Panc1 (cell line): Measurements from ENCODE around the gene SCAF4. TPM values are rescaled to one million over a fixed set of nuclear protein-coding genes. Genes with fewer than 3 reads are reported as not detected.
A peak's percentile ranks its signal among the peaks of the same experiment; 100 is the strongest.

Experiments
- ATAC-seq: fragments of 200-7000 bp; cut with Tn5 transposase; 2 replicates; pipeline ENCODE4 v1.9.1; 2020; ENCODE audit warnings: mild to moderate bottlenecking, moderate library complexity
- BruUV-seq: library from RNA; stranded (reverse); fragments of 400-500 nt; replicated peaks from 2 replicates; lab custom pipeline; 2021; lab: Mats Ljungman, UMichigan
- CTCF ChIA-PET: fragments of 300-600 bp; sonication (Branson Sonifier 250); formaldehyde crosslinking; loops from one replicate; lab custom pipeline; 2022; ENCODE audit warnings: antibody characterized with exemption; lab: Charles Lee
- POLR2A ChIA-PET: fragments of 300-600 bp; sonication (Branson Sonifier 250); formaldehyde crosslinking; loops from one replicate; lab custom pipeline; 2022; ENCODE audit warnings: antibody characterized with exemption; lab: Charles Lee
- DNase-seq: peaks from one replicate; pipeline ENCODE4 v3.0.0-alpha.2; 2010; ENCODE audit warnings: low read depth, low spot score
- H3K27ac ChIP-seq: 2 replicates; pipeline ENCODE4 v1.5.1; 2011; ENCODE audit warnings: mild to moderate bottlenecking, low read length, inconsistent platforms
- H3K27me3 ChIP-seq: fragments of 200-500 bp; sonication (Bioruptor generic); 2 replicates; pipeline ENCODE4 v1.6.0; 2014; ENCODE audit warnings: low read length, inconsistent platforms; ENCODE audit not compliant: control insufficient read depth, insufficient read depth
- H3K36me3 ChIP-seq: fragments of 200-500 bp; sonication (Bioruptor generic); 2 replicates; pipeline ENCODE4 v1.5.1; 2014; ENCODE audit warnings: inconsistent platforms, mild to moderate bottlenecking, low read length, moderate library complexity; ENCODE audit not compliant: control insufficient read depth, insufficient read depth
- H3K4me1 ChIP-seq: 2 replicates; pipeline ENCODE4 v1.5.1; 2011; ENCODE audit warnings: inconsistent platforms, mild to moderate bottlenecking, low read length, moderate library complexity; ENCODE audit not compliant: control insufficient read depth, insufficient read depth
- H3K4me3 ChIP-seq, 2 experiments: 2 replicates each; pipeline ENCODE4 v1.5.1; 2011 to 2012; ENCODE audit warnings: low read depth in 2 of 2, low read length in 2 of 2, mild to moderate bottlenecking in 2 of 2, inconsistent platforms in 1 of 2, moderate library complexity in 1 of 2
- H3K9me3 ChIP-seq: fragments of 200-500 bp; sonication (Bioruptor generic); 2 replicates; pipeline ENCODE4 v1.5.1; 2014; ENCODE audit warnings: low read depth, mild to moderate bottlenecking, inconsistent platforms, low read length, moderate library complexity; ENCODE audit not compliant: control insufficient read depth, insufficient read depth
- POLR2AphosphoS5 ChIP-seq: IDR thresholded peaks from 2 replicates; pipeline ENCODE4 v1.6.1; 2012; ENCODE audit warnings: mild to moderate bottlenecking, low read depth, low read length, moderate library complexity
- SIN3A ChIP-seq: IDR thresholded peaks from 2 replicates; pipeline ENCODE4 v1.6.1; 2012; ENCODE audit warnings: low read depth, mild to moderate bottlenecking, low read length, moderate library complexity, borderline replicate concordance; ENCODE audit not compliant: insufficient read depth
- TCF7L2 ChIP-seq: IDR thresholded peaks from 2 replicates; pipeline ENCODE4 v1.6.1; 2011; ENCODE audit warnings: mild to moderate bottlenecking, low read depth, low read length, inconsistent platforms
- in situ Hi-C: cut with HindIII; loops from 2 replicates; pipeline ENCODE4 v1.10.0; 2016; ENCODE audit warnings: low sequenced_read_pairs, low pct_unique_long_range_greater_than_20kb
- intact Hi-C: fragments of 100-400 bp; cut with micrococcal nuclease; formaldehyde crosslinking; loops from one replicate; pipeline ENCODE4 v1.10.0; 2022; ENCODE audit not compliant: unreplicated experiment
- total RNA-seq: library from RNA; stranded (reverse); gene quantifications from one replicate; pipeline ENCODE4 v1.2.1, GENCODE V29; 2021; ENCODE audit not compliant: unreplicated experiment
- TF ChIP-seq, protein P1 (sequence below): fragments of 450-650 bp; IDR thresholded peaks from 2 replicates; pipeline ENCODE4 v1.5.1; 2017; ENCODE audit warnings: mild to moderate bottlenecking
- TF ChIP-seq, protein P2 (sequence below), 2 experiments: IDR thresholded peaks; 2 replicates each; pipeline ENCODE4 v1.6.1; 2011 to 2012; ENCODE audit warnings: low read depth in 2 of 2, control low read depth in 1 of 2, low read length in 1 of 2, mild to moderate bottlenecking in 1 of 2, moderate library complexity in 1 of 2; ENCODE audit not compliant: insufficient read depth in 1 of 2

Gene SCAF4
- total RNA-seq, 1 experiment from 2014 or later = 28.4 TPM

DNA sequence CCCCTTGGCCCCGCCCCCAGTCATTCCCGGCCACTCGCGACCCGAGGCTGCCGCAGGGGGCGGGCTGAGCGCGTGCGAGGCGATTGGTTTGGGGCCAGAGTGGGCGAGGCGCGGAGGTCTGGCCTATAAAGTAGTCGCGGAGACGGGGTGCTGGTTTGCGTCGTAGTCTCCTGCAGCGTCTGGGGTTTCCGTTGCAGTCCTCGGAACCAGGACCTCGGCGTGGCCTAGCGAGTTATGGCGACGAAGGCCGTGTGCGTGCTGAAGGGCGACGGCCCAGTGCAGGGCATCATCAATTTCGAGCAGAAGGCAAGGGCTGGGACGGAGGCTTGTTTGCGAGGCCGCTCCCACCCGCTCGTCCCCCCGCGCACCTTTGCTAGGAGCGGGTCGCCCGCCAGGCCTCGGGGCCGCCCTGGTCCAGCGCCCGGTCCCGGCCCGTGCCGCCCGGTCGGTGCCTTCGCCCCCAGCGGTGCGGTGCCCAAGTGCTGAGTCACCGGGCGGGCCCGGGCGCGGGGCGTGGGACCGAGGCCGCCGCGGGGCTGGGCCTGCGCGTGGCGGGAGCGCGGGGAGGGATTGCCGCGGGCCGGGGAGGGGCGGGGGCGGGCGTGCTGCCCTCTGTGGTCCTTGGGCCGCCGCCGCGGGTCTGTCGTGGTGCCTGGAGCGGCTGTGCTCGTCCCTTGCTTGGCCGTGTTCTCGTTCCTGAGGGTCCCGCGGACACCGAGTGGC is 72.2 kb downstream of the SCAF4 start, which contains the start of gene SOD1:
Gene SOD1, plus strand, starts transcription at position 158 of the 723 bp plus-strand sequence. Its CDS starts 77 bp downstream, at position 235.
- BruUV-seq = no TSS peak
- POLR2A ChIA-PET = no interaction called here

DNA sequence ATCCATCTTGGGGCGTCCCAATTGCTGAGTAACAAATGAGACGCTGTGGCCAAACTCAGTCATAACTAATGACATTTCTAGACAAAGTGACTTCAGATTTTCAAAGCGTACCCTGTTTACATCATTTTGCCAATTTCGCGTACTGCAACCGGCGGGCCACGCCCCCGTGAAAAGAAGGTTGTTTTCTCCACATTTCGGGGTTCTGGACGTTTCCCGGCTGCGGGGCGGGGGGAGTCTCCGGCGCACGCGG is 72.7 kb downstream of the SCAF4 start:
- ChIA-PET POLR2A (no interaction called here), CTCF (no interaction called here)
- peak; percentile 36 for DNase-seq
- intact Hi-C loops (no loop called here), in situ Hi-C loops (no loop called here)
- Histone ChIP-seq H3K36me3 (peaks cover 4% of the 10 kb centered on the region), H3K4me3 (peak overlapping the region; percentile 70 to 83), H3K27ac (peak overlapping the region; percentile 89), H3K9me3 (no peaks in the 10 kb centered on the region), H3K27me3 (no peaks in the 10 kb centered on the region), H3K4me1 (peaks cover 17% of the 10 kb centered on the region)
- BruUV-seq = no TSS peak
- TF ChIP-seq, protein P1, sequence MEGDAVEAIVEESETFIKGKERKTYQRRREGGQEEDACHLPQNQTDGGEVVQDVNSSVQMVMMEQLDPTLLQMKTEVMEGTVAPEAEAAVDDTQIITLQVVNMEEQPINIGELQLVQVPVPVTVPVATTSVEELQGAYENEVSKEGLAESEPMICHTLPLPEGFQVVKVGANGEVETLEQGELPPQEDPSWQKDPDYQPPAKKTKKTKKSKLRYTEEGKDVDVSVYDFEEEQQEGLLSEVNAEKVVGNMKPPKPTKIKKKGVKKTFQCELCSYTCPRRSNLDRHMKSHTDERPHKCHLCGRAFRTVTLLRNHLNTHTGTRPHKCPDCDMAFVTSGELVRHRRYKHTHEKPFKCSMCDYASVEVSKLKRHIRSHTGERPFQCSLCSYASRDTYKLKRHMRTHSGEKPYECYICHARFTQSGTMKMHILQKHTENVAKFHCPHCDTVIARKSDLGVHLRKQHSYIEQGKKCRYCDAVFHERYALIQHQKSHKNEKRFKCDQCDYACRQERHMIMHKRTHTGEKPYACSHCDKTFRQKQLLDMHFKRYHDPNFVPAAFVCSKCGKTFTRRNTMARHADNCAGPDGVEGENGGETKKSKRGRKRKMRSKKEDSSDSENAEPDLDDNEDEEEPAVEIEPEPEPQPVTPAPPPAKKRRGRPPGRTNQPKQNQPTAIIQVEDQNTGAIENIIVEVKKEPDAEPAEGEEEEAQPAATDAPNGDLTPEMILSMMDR = no peak
- TF ChIP-seq, protein P2, sequence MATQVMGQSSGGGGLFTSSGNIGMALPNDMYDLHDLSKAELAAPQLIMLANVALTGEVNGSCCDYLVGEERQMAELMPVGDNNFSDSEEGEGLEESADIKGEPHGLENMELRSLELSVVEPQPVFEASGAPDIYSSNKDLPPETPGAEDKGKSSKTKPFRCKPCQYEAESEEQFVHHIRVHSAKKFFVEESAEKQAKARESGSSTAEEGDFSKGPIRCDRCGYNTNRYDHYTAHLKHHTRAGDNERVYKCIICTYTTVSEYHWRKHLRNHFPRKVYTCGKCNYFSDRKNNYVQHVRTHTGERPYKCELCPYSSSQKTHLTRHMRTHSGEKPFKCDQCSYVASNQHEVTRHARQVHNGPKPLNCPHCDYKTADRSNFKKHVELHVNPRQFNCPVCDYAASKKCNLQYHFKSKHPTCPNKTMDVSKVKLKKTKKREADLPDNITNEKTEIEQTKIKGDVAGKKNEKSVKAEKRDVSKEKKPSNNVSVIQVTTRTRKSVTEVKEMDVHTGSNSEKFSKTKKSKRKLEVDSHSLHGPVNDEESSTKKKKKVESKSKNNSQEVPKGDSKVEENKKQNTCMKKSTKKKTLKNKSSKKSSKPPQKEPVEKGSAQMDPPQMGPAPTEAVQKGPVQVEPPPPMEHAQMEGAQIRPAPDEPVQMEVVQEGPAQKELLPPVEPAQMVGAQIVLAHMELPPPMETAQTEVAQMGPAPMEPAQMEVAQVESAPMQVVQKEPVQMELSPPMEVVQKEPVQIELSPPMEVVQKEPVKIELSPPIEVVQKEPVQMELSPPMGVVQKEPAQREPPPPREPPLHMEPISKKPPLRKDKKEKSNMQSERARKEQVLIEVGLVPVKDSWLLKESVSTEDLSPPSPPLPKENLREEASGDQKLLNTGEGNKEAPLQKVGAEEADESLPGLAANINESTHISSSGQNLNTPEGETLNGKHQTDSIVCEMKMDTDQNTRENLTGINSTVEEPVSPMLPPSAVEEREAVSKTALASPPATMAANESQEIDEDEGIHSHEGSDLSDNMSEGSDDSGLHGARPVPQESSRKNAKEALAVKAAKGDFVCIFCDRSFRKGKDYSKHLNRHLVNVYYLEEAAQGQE (IDR thresholded peaks at IDR 0.05; ENCODE audit: insufficient read depth in 1 of 2, low read depth in 2 of 2, low read length in 1 of 2) = no peak
- TF ChIP-seq SIN3A = no peak
- TF ChIP-seq POLR2AphosphoS5 = no peak
- no peak for TF ChIP-seq TCF7L2
- peak; percentile 54 for ATAC-seq

More for the DNA sequence above, 72.2 kb downstream of the SCAF4 start, which contains the start of gene SOD1:
- DNase-seq (no peak), ATAC-seq (peak; percentile 96)
- TF ChIP-seq POLR2AphosphoS5 (peak; percentile 94), SIN3A (no peak)
- TF ChIP-seq, protein P1 = no peak
- Histone ChIP-seq H3K4me3 (peak within 1 kb of the TSS; percentile 83 to 92), H3K36me3 (peaks cover 4% of the 10 kb centered on the region), H3K9me3 (no peaks in the 10 kb centered on the region), H3K4me1 (peaks cover 17% of the 10 kb centered on the region), H3K27ac (peak within 1 kb of the TSS; percentile 89), H3K27me3 (no peaks in the 10 kb centered on the region)
- intact Hi-C loops (no loop called here), in situ Hi-C loops (no loop called here)
- CTCF ChIA-PET = no interaction called here
